ENCODE measurements around the gene RFXAP.

RFXAP gene

GRCh38 chr13:36819739-36820090 is 693 bp downstream of the RFXAP start:
- DNase-seq = no peak

GRCh38 chr13:36820222-36820621 is 1.2 kb downstream of the RFXAP start:
- no peak for DNase-seq

- DNase-seq = no peak
These were observed 3.8 kb downstream of the RFXAP start for GRCh38 chr13:36822785-36823184.

- no peak for DNase-seq
These were observed 10.7 kb downstream of the RFXAP start for GRCh38 chr13:36829753-36830152.

- DNase-seq = no peak
These were observed 12.3 kb downstream of the RFXAP start for GRCh38 chr13:36831291-36831690.

GRCh38 chr13:36834299-36834698 is 15.3 kb downstream of the RFXAP start:
- DNase-seq = no peak

GRCh38 chr13:36837354-36838092 is 18.5 kb downstream of the RFXAP start:
- no peak for DNase-seq

- no peak for DNase-seq
These were observed 20.3 kb downstream of the RFXAP start for GRCh38 chr13:36839281-36839680.

GRCh38 chr13:36839981-36840380 is 21.0 kb downstream of the RFXAP start:
- no peak for DNase-seq

GRCh38 chr13:36840718-36841250 is 21.8 kb downstream of the RFXAP start:
- no peak for DNase-seq

- DNase-seq = no peak
These were observed 22.4 kb downstream of the RFXAP start for GRCh38 chr13:36841391-36841790.

GRCh38 chr13:36847606-36848005 is 28.6 kb downstream of the RFXAP start:
- DNase-seq = no peak

- no peak for DNase-seq
These were observed 29.4 kb downstream of the RFXAP start for GRCh38 chr13:36848199-36848982.

GRCh38 chr13:36850790-36851438 is 31.9 kb downstream of the RFXAP start:
- DNase-seq = no peak

- no peak for DNase-seq
These were observed 38.2 kb downstream of the RFXAP start for GRCh38 chr13:36857253-36857652.

GRCh38 chr13:36858290-36858689 is 39.3 kb downstream of the RFXAP start:
- DNase-seq = no peak

- no peak for DNase-seq
These were observed 40.2 kb downstream of the RFXAP start for GRCh38 chr13:36859259-36859658.

GRCh38 chr13:36862002-36862685 is 43.1 kb downstream of the RFXAP start:
- DNase-seq = no peak

- no peak for DNase-seq
These were observed 43.7 kb downstream of the RFXAP start for GRCh38 chr13:36862722-36863121.

- DNase-seq = no peak
These were observed 46.2 kb downstream of the RFXAP start for GRCh38 chr13:36865265-36865664.

GRCh38 chr13:36866232-36866631 is 47.2 kb downstream of the RFXAP start:
- no peak for DNase-seq

GRCh38 chr13:36870050-36870692 is 51.1 kb downstream of the RFXAP start:
- DNase-seq = no peak

- DNase-seq = no peak
These were observed 53.6 kb downstream of the RFXAP start for GRCh38 chr13:36872621-36873020.
